ENCODE results near the gene KLHL22.

DNA sequence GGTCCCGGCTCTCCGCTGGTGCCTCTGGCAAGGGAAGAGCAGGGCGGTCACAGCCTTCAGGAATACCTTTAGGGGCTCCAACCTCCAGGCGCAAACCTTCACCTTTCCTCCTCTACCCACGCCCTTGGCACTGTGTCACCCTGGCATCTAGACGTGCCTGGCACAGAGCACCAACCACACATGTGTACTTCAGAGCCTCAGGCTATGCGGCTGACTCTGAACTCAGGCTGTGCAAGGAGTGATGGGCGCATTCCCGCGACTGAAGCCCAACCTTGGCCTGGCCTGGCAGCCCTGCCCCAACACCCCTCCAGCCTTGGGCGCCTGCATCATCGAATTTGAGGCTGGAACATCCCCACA is 69.4 kb downstream of the KLHL22 start:
- TF ChIP-seq, protein P1, sequence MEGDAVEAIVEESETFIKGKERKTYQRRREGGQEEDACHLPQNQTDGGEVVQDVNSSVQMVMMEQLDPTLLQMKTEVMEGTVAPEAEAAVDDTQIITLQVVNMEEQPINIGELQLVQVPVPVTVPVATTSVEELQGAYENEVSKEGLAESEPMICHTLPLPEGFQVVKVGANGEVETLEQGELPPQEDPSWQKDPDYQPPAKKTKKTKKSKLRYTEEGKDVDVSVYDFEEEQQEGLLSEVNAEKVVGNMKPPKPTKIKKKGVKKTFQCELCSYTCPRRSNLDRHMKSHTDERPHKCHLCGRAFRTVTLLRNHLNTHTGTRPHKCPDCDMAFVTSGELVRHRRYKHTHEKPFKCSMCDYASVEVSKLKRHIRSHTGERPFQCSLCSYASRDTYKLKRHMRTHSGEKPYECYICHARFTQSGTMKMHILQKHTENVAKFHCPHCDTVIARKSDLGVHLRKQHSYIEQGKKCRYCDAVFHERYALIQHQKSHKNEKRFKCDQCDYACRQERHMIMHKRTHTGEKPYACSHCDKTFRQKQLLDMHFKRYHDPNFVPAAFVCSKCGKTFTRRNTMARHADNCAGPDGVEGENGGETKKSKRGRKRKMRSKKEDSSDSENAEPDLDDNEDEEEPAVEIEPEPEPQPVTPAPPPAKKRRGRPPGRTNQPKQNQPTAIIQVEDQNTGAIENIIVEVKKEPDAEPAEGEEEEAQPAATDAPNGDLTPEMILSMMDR (IDR thresholded peaks at IDR 0.05) = no peak
- TF ChIP-seq EZH2 (IDR thresholded peaks at IDR 0.05) (no peak), EZH2phosphoT487 (IDR thresholded peaks at IDR 0.05) (no peak)
